Measurements from ENCODE around the gene CUEDC1.
A peak's percentile ranks its signal among the peaks of the same experiment; 100 is the strongest.
"Not testable (repeated sequence)": the region's sequence is repeated elsewhere in the genome, so short reads cannot be mapped to it uniquely, and the experiment has no call there.

The CUEDC1 gene

GRCh38 chr17:57937492-57937891 lies 17.7 kb downstream of the CUEDC1 start:
- no peak for DNase-seq

GRCh38 chr17:57935833-57936807 lies 19.1 kb downstream of the CUEDC1 start:
- peak; percentile 86 for DNase-seq

GRCh38 chr17:57931488-57932137 lies 23.6 kb downstream of the CUEDC1 start:
- no peak for DNase-seq

- DNase-seq: no peak
Observed at GRCh38 chr17:57930239-57930638, 25.0 kb downstream of the CUEDC1 start.

- DNase-seq: no peak
Observed at GRCh38 chr17:57929386-57929785, 25.8 kb downstream of the CUEDC1 start.

- no peak for DNase-seq
Observed at GRCh38 chr17:57928928-57929327, 26.3 kb downstream of the CUEDC1 start.

GRCh38 chr17:57927048-57927723 lies 28.0 kb downstream of the CUEDC1 start:
- DNase-seq: peak; percentile 100

- no peak for DNase-seq
Observed at GRCh38 chr17:57926723-57927047, 28.5 kb downstream of the CUEDC1 start.

- DNase-seq: peak; percentile 99
Observed at GRCh38 chr17:57925361-57925990, 29.7 kb downstream of the CUEDC1 start.

- peak; percentile 94 for DNase-seq
Observed at GRCh38 chr17:57924677-57925076, 30.5 kb downstream of the CUEDC1 start.

- no peak for DNase-seq
Observed at GRCh38 chr17:57923182-57923872, 31.9 kb downstream of the CUEDC1 start.

GRCh38 chr17:57922745-57923144 lies 32.5 kb downstream of the CUEDC1 start:
- not testable (repeated sequence) for DNase-seq

- no peak for DNase-seq
Observed at GRCh38 chr17:57920916-57921703, 34.1 kb downstream of the CUEDC1 start.

GRCh38 chr17:57919918-57920317 lies 35.3 kb downstream of the CUEDC1 start:
- DNase-seq: peak; percentile 86

GRCh38 chr17:57918017-57918895 lies 37.0 kb downstream of the CUEDC1 start:
- peak; percentile 50 for DNase-seq

- peak; percentile 73 for DNase-seq
Observed at GRCh38 chr17:57916925-57917858, 38.0 kb downstream of the CUEDC1 start.

- DNase-seq: peak; percentile 97
Observed at GRCh38 chr17:57915985-57916757, 39.0 kb downstream of the CUEDC1 start.

GRCh38 chr17:57915544-57915943 lies 39.7 kb downstream of the CUEDC1 start:
- peak; percentile 87 for DNase-seq

Measured in NCI-H69 (cell line).